Measurements from ENCODE around the gene PIMREG. TPM values are rescaled to one million over a fixed set of nuclear protein-coding genes. Genes with fewer than 3 reads are reported as not detected.
A peak's percentile ranks its signal among the peaks of the same experiment; 100 is the strongest.

The PIMREG gene
- total RNA-seq, 2 donors from 2014 or later: 6.6 to 7.3 TPM

DNA sequence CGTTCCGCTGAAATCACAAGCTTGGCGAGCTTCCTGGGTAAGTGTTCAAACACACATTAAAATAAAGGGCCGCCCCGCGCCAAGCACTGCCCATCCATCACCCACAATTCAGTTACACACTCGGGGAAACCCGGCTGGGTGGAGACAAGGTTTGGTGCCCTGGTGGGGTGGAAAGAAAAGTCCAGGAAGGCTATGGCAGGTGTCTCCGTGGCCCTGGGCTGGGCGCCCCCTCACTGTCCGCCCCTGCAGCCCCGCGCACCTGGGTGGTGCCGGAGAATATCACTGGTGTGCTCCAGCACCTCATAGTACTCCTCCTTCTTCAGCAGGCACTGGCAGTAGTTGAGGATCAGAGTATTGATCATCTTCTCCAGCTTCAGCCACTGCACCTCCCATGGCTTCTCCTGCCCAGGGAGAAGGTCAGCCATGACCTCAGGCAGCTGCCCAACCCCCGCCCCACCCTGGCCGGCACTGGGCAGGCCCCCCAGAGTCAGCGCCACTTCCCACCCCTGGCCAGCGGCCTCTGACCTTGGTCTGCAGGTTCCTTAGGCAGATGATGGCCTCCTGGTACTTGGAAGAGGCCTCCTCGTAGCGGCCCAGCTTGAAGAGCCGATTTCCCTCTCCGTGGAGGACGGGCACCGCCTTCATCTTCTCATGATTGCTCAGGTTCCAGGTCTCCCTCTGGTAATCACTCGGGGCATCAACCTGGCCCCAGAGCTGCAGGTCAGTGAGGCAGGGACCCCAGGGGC lies 17.7 kb upstream of the PIMREG start:
- peaks cover 3 to 10% of the 10 kb centered on the region in 2 donors for H3K36me3 Mint-ChIP-seq (ENCODE audit: insufficient read depth in 2 of 2)
- peaks cover 3 to 5% of the 10 kb centered on the region in 2 donors for H3K9me3 Mint-ChIP-seq
- ATAC-seq (replicated peaks in 1 of 2) (no peak), DNase-seq (no peak)
- no peak overlapping the region for H3K27ac Mint-ChIP-seq
- H3K4me3 Mint-ChIP-seq: no peak overlapping the region
- H3K27me3 Mint-ChIP-seq (ENCODE audit: low read depth): peaks cover 26% of the 10 kb centered on the region
- peaks cover 19% of the 10 kb centered on the region for H3K4me1 Mint-ChIP-seq (ENCODE audit: low read depth)

DNA sequence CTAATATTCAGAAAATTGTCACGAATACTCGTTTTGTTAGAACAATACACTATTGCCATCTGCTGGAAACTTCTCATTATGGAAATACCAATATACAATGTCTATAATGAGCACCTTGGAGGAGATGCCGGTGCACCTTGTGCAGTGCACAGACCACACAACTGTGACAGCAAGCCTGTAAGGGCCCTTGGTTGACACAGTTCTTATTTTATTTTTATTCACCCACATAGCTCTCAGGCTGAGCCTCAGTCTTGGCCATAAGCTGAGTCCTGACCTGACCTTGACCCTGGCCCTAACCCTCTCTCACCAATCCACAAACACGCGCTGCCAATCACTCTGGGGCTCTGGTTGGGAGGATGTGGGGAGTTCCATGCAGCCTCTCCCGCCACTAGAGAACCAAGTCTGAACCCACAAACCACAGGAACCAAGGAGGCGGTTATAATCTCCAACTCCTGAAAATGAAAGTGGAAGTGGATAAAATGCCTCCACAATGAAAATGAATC lies 16.9 kb upstream of the PIMREG start:
- Mint-ChIP-seq H3K36me3 (ENCODE audit: insufficient read depth in 2 of 2) (peaks cover 5 to 10% of the 10 kb centered on the region in 2 donors), H3K9me3 (peaks cover 3 to 5% of the 10 kb centered on the region in 2 donors), H3K4me1 (ENCODE audit: low read depth) (peaks cover 13% of the 10 kb centered on the region), H3K27me3 (ENCODE audit: low read depth) (peaks cover 30% of the 10 kb centered on the region), H3K4me3 (peak overlapping the region; percentile 15 to 51), H3K27ac (peak overlapping the region; percentile 92)
- ATAC-seq (replicated peaks in 1 of 2): peak; percentile 81 to 89
- peak; percentile 63 to 65 for DNase-seq

DNA sequence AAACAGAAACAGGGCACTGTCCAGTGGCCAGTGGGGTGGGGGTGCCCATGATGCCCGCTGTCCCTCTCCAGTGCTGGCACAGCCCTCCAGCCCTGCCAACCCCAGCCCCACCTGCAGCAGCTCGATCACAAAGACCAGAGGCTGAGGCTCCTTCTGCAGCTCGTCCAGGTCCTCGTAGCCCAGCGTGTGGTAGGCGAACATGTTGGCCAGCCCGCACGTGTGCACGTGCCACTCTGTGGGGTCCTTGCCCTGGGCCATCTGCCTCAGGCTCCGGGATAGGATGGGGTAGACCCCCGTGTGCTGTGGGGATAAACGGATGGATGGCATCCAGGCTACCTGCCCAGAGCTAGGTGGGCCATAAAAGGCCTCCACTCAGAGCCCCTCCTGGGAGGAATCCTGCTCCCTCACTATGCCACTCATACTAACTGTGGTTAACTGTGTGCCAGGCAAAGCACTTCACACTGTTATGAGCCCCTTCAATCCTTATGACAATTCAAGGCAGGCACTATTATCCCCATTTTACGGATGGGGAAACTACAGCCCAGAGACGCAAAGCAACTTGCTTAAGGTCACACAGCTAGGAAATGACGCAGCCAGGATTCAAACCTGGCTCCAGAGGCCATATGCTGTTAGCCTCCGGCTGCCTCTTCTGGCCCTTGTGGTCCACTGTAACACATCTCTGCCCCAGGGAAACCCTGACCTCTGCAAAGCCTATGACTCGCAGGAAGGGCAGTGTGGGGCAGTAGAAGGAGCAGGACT lies 15.9 kb upstream of the PIMREG start:
- H3K4me3 Mint-ChIP-seq: no peak overlapping the region
- H3K27ac Mint-ChIP-seq: no peak overlapping the region
- ATAC-seq (replicated peaks in 1 of 2) (no peak), DNase-seq (no peak)
- peaks cover 21% of the 10 kb centered on the region for H3K27me3 Mint-ChIP-seq (ENCODE audit: low read depth)
- H3K9me3 Mint-ChIP-seq: peaks cover 3 to 5% of the 10 kb centered on the region in 2 donors
- H3K4me1 Mint-ChIP-seq (ENCODE audit: low read depth): peaks cover 13% of the 10 kb centered on the region
- peaks cover 5 to 10% of the 10 kb centered on the region in 2 donors for H3K36me3 Mint-ChIP-seq (ENCODE audit: insufficient read depth in 2 of 2)

DNA sequence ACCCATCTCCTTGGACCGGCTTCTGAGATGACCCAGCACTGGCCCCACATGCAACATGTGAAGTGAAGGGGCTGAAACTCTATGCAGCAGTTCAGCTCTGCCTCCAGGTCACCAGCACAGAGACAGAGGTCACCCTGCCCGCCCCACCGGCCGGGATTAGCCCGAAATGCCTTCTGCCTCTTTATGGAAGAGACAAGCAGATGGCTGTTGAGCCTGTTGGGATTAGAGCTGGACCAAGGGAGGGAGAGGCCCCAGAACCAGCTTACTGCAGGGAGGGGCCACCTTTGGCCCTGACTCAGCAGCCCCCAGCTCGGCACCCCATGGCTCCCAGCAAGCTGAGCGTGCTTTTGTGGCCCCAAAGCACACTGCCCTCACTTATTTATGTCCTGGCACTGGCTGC lies 15.0 kb upstream of the PIMREG start:
- Mint-ChIP-seq H3K9me3 (peaks cover 3 to 5% of the 10 kb centered on the region in 2 donors), H3K36me3 (ENCODE audit: insufficient read depth in 2 of 2) (peaks cover 5 to 10% of the 10 kb centered on the region in 2 donors), H3K27me3 (ENCODE audit: low read depth) (peaks cover 14% of the 10 kb centered on the region), H3K4me3 (no peak overlapping the region), H3K27ac (no peak overlapping the region), H3K4me1 (ENCODE audit: low read depth) (peaks cover 13% of the 10 kb centered on the region)
- no peak for DNase-seq
- no peak for ATAC-seq (replicated peaks in 1 of 2)

DNA sequence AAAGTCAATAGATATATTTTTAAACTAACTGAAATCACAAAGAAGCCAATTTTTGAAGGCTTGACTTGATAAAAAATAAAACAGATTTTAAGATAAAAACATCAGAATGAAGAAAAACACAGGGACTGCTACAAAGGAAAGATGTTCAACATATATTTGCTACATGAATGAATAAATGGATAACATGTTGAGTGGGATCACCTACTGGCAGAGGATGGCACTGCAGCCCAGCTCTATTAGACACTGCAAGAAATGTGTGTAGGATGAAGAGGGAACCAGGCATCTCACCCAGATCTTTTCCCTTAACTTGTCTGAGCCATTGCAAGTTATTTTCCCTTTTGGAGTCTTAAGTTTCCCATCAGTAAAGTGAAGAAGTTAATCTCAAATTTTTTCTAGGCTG lies 13.5 kb upstream of the PIMREG start:
- DNase-seq (no peak), ATAC-seq (replicated peaks in 1 of 2) (no peak)
- H3K27ac Mint-ChIP-seq: no peak overlapping the region

DNA sequence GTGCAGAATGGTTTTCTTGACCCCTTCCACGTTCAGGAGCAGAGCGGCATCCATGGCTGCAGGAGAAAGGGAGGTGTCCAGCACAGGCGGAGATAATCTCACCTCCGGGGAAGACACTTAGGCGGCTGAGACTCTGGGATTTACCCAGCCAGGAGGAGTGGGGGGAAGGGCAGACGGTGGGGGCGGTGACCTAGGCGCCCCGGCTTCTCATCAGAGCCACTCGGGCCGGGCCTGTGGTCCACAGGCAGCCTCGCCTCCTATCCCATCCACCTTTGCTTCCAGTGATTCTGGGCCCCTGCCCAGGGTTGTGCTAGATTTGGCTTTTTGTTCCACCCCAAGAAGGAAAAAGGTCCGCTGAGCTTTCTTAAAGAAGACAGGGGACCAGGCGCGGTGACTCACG lies 9.2 kb upstream of the PIMREG start, which contains the start of gene AIPL1:
Gene AIPL1 (minus strand): TSS at position 71 of the 400 bp plus-strand sequence. CDS start 17 bp downstream, at position 54.
- no peak within 1 kb of the TSS for H3K27ac Mint-ChIP-seq
- H3K36me3 Mint-ChIP-seq (ENCODE audit: insufficient read depth in 2 of 2): peaks cover 2 to 7% of the 10 kb centered on the region in 2 donors
- H3K27me3 Mint-ChIP-seq (ENCODE audit: low read depth): peaks cover 36% of the 10 kb centered on the region
- no peak within 1 kb of the TSS for H3K4me3 Mint-ChIP-seq
- H3K4me1 Mint-ChIP-seq (ENCODE audit: low read depth): no peaks in the 10 kb centered on the region
- no peak for ATAC-seq (replicated peaks in 1 of 2)
- H3K9me3 Mint-ChIP-seq: peaks cover 0 to 2% of the 10 kb centered on the region in 2 donors
- no peak for DNase-seq

More for the DNA sequence above, 13.5 kb upstream of the PIMREG start:
- no peak overlapping the region for H3K4me3 Mint-ChIP-seq
- H3K27me3 Mint-ChIP-seq (ENCODE audit: low read depth): peaks cover 14% of the 10 kb centered on the region
- H3K4me1 Mint-ChIP-seq (ENCODE audit: low read depth): peaks cover 13% of the 10 kb centered on the region
- peaks cover 5 to 10% of the 10 kb centered on the region in 2 donors for H3K36me3 Mint-ChIP-seq (ENCODE audit: insufficient read depth in 2 of 2)
- peaks cover 3 to 5% of the 10 kb centered on the region in 2 donors for H3K9me3 Mint-ChIP-seq

DNA sequence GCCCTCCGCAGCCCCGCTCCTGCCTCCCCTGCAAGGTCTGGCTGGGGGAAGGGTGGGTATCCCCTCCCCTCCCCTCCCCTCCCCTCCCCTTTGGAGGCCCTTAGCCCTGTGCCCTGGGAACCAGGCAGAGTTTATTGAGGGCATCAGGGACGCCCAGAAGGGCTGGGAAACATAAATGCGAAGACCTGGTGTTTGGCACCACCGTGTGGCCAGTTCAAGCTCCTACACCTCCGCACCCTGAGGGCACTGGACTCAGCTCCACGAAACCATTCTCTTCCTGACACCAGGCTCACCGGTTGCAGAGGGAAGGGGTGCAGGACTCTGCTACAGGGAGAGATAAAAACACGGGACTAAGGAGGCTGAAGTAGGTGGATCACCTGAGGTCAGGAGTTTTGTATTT lies 8.3 kb upstream of the PIMREG start:
- ATAC-seq (replicated peaks in 1 of 2) (peak; percentile 82 to 87), DNase-seq (peak; percentile 58 to 60)
- peaks cover 38% of the 10 kb centered on the region for H3K27me3 Mint-ChIP-seq (ENCODE audit: low read depth)
- peaks cover 2% of the 10 kb centered on the region in 2 donors for H3K36me3 Mint-ChIP-seq (ENCODE audit: insufficient read depth in 2 of 2)
- H3K4me1 Mint-ChIP-seq (ENCODE audit: low read depth): no peaks in the 10 kb centered on the region
- no peak overlapping the region for H3K27ac Mint-ChIP-seq
- H3K9me3 Mint-ChIP-seq: no peaks in the 10 kb centered on the region
- no peak overlapping the region for H3K4me3 Mint-ChIP-seq

DNA sequence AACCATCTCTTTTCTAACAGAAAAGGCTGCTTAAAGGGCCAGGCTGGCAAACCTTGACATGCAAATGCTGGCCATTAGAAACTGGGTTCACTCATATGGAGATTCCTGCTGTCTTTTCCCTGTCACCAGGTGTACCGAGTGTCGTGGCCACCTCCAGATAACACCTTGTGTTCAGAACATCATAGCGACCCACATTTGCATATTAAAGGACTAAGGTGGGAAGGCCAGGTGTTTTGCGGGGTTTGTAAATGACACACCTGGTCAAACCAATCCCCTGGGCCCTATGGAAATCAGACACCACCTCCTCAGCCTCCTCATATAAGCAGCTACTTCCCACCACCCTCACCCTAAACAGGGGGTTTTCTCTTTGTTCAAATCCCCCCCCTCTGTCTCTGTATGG lies 6.8 kb upstream of the PIMREG start:
- Mint-ChIP-seq H3K27ac (no peak overlapping the region), H3K27me3 (ENCODE audit: low read depth) (peaks cover 41% of the 10 kb centered on the region), H3K4me3 (no peak overlapping the region), H3K36me3 (ENCODE audit: insufficient read depth in 2 of 2) (no peaks in the 10 kb centered on the region), H3K4me1 (ENCODE audit: low read depth) (no peaks in the 10 kb centered on the region), H3K9me3 (no peaks in the 10 kb centered on the region)
- DNase-seq: no peak
- ATAC-seq (replicated peaks in 1 of 2): no peak

DNA sequence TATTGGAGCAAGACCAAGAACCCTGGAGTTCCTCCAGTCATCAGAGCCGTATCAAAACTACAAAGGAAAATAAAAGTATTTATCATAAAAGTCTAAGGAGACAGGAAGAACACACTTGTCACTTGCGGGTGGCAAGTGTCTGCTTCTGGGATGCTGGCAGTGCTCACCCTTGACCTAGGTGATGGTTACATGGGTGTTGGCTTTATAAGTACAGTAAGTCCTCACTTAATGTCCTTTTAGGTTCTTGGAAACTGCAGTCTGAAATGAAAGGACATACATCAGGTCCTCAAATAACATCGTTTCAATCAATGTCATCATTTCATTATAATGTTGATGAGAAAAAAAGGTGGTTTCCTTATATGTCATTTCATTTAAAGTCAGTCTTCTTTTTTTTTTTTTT lies 6.3 kb upstream of the PIMREG start:
- Mint-ChIP-seq H3K36me3 (ENCODE audit: insufficient read depth in 2 of 2) (no peaks in the 10 kb centered on the region), H3K9me3 (no peaks in the 10 kb centered on the region), H3K4me1 (ENCODE audit: low read depth) (no peaks in the 10 kb centered on the region), H3K4me3 (no peak overlapping the region), H3K27ac (no peak overlapping the region), H3K27me3 (ENCODE audit: low read depth) (peaks cover 41% of the 10 kb centered on the region)
- peak in 1 of 2 donors; percentile 58 for ATAC-seq (replicated peaks in 1 of 2)
- DNase-seq: no peak

DNA sequence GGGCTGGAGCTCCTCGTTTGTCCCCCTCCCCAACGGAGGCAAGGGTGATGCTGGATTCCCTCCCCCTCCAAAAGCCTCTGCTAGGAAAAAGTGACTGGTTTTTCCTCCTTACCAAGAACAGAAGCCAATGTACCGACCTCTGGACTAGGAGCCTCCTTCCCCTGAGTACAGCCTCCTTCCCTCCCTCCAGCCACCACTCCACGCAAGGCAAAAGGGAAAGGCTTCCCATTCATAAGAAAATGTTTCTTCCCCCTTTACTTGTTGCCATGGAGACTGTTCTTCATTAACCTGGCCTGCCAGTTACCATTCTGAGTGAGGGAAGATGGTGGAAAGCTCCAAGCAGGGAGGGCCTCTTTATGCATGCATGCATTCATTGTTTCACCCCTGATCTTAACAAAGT lies 4.3 kb upstream of the PIMREG start:
- ATAC-seq (replicated peaks in 1 of 2): no peak
- Mint-ChIP-seq H3K27me3 (ENCODE audit: low read depth) (peaks cover 48% of the 10 kb centered on the region), H3K4me3 (no peak overlapping the region), H3K9me3 (no peaks in the 10 kb centered on the region), H3K27ac (no peak overlapping the region), H3K36me3 (ENCODE audit: insufficient read depth in 2 of 2) (no peaks in the 10 kb centered on the region), H3K4me1 (ENCODE audit: low read depth) (peaks cover 16% of the 10 kb centered on the region)
- DNase-seq: no peak

DNA sequence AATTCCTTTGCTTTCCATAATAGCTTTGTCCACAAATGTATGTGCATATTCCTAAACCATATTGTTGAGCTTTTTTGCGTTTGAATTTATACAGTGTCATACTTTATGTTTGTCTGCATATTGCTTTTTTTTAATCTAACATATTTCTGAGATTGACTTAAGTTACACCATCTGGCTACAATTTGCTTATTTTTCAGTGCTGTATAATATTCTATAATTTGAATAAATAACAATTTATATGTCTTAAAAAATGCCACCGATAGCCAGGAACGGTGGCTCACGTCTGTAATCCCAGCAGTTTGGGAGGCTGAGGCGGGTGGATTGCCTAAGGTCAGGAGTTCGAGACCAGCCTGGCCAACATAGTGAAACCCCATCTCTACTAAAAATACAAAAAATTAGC lies 1.5 kb upstream of the PIMREG start:
- Mint-ChIP-seq H3K4me3 (peak overlapping the region in 1 of 2 donors; percentile 98), H3K27me3 (ENCODE audit: low read depth) (peaks cover 32% of the 10 kb centered on the region), H3K9me3 (no peaks in the 10 kb centered on the region), H3K4me1 (ENCODE audit: low read depth) (peaks cover 16% of the 10 kb centered on the region), H3K36me3 (ENCODE audit: insufficient read depth in 2 of 2) (no peaks in the 10 kb centered on the region), H3K27ac (no peak overlapping the region)
- ATAC-seq (replicated peaks in 1 of 2) (no peak), DNase-seq (no peak)

DNA sequence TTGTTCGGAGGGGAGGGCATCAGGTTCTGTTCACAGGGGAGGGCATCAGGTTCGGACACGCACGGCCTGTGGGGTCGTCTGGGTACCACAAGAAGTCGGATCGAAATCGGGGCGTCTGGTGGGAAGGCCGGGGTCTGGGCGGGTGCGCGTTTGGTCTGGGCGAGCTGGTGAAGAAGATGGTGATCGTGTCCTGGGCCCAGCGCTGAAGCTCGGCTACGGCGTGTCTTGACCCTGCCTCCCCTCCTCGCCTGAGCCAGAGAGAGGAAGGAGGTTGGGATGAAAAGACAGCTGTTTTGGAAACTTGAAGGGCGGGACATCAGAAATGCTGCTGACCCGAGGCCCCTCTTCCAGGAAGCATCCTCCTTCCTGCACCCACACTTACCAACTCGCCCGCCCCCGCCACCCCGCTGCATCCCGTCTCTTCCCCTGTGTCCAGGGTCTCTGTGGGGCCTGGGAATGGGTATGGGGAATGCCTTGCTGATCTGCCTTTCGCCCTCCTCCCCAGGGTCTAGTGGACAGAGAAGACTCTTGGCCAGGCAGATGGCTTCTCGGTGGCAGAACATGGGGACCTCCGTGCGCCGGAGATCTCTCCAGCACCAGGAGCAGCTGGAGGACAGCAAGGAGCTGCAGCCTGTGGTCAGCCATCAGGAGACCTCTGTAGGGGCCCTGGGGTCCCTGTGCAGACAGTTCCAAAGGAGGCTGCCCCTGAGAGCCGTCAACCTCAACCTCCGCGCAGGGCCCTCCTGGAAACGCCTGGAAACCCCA lies 498 bp downstream of the PIMREG start:
- Mint-ChIP-seq H3K27me3 (ENCODE audit: low read depth) (peaks cover 27% of the 10 kb centered on the region), H3K27ac (peak overlapping the region; percentile 49), H3K4me3 (peak overlapping the region; percentile 88 to 98), H3K4me1 (ENCODE audit: low read depth) (peaks cover 16% of the 10 kb centered on the region), H3K36me3 (ENCODE audit: insufficient read depth in 2 of 2) (no peaks in the 10 kb centered on the region), H3K9me3 (no peaks in the 10 kb centered on the region)
- DNase-seq (no peak), ATAC-seq (replicated peaks in 1 of 2) (no peak)
